ENCODE data around the gene VWA8.

VWA8 gene

DNA sequence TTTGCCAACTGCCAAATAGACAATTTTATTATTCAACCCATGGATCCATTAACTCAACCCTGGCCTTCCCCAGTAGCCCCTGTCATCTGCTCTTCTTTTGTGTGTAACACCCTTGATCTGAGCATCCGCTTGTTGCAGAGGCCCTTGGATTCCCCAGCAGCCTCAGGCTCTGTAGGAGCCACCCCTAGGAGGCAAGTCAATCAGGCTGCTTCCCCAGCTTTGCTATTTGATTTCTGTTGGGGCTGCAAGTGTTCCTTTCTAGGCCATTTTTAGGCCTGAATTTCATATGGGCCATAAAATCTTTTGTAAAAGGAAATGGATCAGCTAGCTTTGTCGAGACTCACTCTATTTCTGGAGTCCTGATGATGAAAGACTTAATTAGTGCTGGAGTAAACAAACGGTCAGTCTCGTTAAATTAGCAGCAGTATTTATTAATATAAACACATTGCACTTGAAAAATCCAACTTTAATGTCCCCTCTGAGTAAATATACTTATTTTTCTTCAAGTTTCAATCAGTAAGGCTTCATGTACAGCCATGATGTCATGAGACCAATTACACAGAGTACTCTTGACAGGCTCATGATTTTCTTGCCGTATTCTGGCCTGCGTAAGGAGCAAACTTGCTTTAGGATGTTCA, 398.2 kb downstream of the VWA8 start:
- DNase-seq (ENCODE audit: low read depth) = peak; percentile 59
- TF ChIP-seq, protein P1, sequence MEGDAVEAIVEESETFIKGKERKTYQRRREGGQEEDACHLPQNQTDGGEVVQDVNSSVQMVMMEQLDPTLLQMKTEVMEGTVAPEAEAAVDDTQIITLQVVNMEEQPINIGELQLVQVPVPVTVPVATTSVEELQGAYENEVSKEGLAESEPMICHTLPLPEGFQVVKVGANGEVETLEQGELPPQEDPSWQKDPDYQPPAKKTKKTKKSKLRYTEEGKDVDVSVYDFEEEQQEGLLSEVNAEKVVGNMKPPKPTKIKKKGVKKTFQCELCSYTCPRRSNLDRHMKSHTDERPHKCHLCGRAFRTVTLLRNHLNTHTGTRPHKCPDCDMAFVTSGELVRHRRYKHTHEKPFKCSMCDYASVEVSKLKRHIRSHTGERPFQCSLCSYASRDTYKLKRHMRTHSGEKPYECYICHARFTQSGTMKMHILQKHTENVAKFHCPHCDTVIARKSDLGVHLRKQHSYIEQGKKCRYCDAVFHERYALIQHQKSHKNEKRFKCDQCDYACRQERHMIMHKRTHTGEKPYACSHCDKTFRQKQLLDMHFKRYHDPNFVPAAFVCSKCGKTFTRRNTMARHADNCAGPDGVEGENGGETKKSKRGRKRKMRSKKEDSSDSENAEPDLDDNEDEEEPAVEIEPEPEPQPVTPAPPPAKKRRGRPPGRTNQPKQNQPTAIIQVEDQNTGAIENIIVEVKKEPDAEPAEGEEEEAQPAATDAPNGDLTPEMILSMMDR (conservative IDR thresholded peaks at IDR 0.05; ENCODE audit: low read depth, low read length) = no peak
- no peak overlapping the region for H3K4me3 ChIP-seq (ENCODE audit: low read depth, low read length)

- TF ChIP-seq, protein P1 (conservative IDR thresholded peaks at IDR 0.05; ENCODE audit: low read depth, low read length) = no peak
Observed at GRCh38 chr13:41562083-41562482, 398.8 kb downstream of the VWA8 start.

DNA sequence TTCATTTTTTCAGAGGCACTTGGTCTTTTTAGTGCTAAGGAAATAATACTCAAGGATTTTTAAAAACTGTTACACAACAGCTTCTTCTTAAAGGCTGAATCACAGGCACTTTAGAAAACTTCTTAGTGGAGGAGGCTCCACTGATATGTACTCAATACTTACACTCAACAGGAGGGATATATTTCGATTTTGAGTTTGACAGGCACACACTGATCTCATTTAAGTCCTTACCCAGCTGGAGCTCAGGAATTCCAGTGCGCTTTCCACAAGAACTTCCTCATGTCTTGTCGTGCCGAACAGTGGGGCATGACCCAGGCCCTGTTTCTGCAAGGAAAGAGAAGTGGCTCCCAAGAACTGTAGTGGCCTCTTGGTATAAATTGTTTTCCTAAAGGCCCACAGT, 399.7 kb downstream of the VWA8 start:
- peak; percentile 85 for DNase-seq (ENCODE audit: low read depth)

More at GRCh38 chr13:41562083-41562482, 398.8 kb downstream of the VWA8 start:
- DNase-seq (ENCODE audit: low read depth) = peak; percentile 97
- H3K4me3 ChIP-seq (ENCODE audit: low read depth, low read length) = no peak overlapping the region

GRCh38 chr13:41558781-41559560, 401.9 kb downstream of the VWA8 start:
- H3K4me3 ChIP-seq (ENCODE audit: low read depth, low read length) = no peak overlapping the region
- DNase-seq (ENCODE audit: low read depth) = no peak
- TF ChIP-seq, protein P1 (conservative IDR thresholded peaks at IDR 0.05; ENCODE audit: low read depth, low read length) = no peak

More for the DNA sequence above, 399.7 kb downstream of the VWA8 start:
- no peak overlapping the region for H3K4me3 ChIP-seq (ENCODE audit: low read depth, low read length)
- TF ChIP-seq, protein P1 (conservative IDR thresholded peaks at IDR 0.05; ENCODE audit: low read depth, low read length) = no peak

DNA sequence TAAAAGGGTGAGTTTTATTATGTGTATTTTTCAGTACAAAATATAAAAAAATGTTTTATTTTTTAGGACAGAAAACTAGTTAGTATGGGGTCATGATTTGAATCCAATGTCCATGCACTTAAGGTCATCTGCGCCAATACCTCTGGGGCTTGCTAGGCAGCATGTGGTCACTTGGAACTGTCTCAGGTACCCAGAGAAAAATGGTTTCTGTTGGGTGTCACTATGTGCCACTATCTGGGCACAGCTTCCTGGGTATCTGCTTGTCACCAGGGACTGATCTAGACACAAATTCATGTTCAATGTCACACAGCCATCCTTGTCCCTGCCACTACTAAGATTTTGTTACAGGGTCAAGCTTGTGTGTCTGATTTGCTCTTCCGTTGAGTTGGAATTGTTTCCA, 403.2 kb downstream of the VWA8 start:
- no peak for DNase-seq (ENCODE audit: low read depth)
- H3K4me3 ChIP-seq (ENCODE audit: low read depth, low read length) = no peak overlapping the region
- TF ChIP-seq, protein P1 (conservative IDR thresholded peaks at IDR 0.05; ENCODE audit: low read depth, low read length) = no peak

DNA sequence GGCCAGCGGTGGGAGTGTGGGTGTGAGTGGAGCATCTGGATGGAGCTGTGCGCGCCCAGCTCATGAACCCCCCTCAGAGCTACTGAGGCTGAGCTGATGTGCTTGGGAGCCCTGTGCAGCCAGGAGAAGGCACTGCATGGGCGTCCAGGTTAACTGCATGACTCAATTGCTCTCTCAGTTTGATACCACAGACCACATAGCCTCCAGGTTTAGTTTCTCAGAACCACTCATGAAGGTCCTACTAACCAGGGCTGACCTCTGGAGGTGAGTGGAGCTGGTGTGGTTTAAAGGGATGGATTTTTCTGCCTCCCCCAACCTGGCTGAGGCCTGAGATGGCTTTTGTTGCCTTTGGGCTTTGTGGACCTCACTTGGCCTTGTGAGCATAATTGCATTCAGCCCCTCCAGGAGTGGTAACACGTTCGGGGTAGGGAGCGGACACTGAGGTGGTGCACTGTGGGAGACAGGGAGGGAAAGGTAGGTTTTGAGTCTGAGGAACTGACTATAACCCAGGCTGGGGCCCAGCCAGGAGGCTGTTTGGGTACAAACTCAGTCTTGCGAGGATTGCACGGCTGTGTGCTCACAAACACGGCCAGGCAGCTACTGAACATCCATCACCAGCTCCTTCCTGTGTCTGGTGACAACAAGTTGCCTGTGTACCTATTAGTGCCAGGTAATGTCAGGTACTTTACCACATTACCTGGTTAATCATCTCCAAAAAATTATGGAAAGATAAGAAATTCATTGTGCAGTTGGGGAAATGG, 406.1 kb downstream of the VWA8 start:
- no peak overlapping the region for H3K4me3 ChIP-seq (ENCODE audit: low read depth, low read length)
- TF ChIP-seq, protein P1 (conservative IDR thresholded peaks at IDR 0.05; ENCODE audit: low read depth, low read length) = no peak
- DNase-seq (ENCODE audit: low read depth) = no peak

Measured in choroid plexus epithelial cell (primary cell).